Right forelimb (tissue), 1 donor: ENCODE data around the gene ALKBH7.
A peak's percentile ranks its signal among the peaks of the same experiment; 100 is the strongest.
"Not testable (repeated sequence)": the region's sequence is repeated elsewhere in the genome, so short reads cannot be mapped to it uniquely, and the experiment has no call there.

ENCODE experiments used
- DNase-seq: peaks from one replicate; pipeline ENCODE4 v3.0.0-alpha.2; 2018

The ALKBH7 gene

GRCh38 chr19:6372594-6373095 is at the start of gene ALKBH7:
Gene ALKBH7 (plus strand): TSS chr19:6372794. CDS start chr19:6372821, 27 bp downstream.
- peak; percentile 96 for DNase-seq

DNA sequence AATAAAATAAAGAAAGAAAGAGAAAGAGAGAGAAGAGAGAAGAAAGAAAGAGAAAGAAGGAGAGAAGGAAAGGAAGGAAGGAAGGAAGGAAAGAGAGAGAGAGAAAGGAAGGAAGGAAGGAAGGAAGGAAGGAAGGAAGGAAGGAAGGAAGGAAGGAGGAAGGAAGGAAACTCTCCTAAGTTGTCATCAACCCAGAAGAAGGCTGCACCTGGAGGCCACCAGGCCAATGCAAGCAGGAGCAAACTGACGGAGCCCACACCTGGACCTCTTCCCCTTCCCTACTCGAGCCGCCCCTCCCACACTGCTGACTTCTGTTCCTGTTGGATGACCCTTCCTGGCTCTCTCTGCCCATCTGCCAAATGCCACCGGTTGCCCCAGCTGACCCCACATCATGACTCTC is 47.8 kb upstream of the ALKBH7 start:
- DNase-seq: no peak

- DNase-seq: no peak
These were observed 47.0 kb upstream of the ALKBH7 start for GRCh38 chr19:6325614-6326013.

DNA sequence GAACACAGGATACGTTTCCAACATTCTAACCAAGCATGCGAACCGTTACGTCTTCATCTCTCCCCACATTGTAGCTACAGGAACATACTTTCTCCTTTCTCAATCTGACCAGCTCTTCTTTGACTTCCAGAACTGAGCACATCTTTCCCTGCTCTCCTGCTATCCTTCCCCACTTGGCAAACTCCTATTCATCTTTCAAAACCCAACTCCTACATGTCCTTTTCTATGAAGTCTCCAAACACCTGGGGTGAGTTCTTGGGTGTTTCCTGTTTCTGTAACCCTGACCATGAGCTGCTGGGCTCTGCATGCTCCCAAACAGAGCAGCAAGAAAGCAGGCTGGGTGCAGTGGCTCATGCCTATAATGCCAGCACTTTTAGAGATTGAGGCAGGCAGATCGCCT is 45.8 kb upstream of the ALKBH7 start:
- no peak for DNase-seq

GRCh38 chr19:6333439-6333838 is 39.2 kb upstream of the ALKBH7 start, which contains the start of gene ACER1:
Gene ACER1 (minus strand): TSS chr19:6333612. CDS start chr19:6333551, 61 bp downstream.
- DNase-seq: no peak

- DNase-seq: no peak
These were observed 37.9 kb upstream of the ALKBH7 start for GRCh38 chr19:6334490-6335285.

- DNase-seq: no peak
These were observed 31.9 kb upstream of the ALKBH7 start for GRCh38 chr19:6340493-6341201.

- DNase-seq: no peak
These were observed 29.1 kb upstream of the ALKBH7 start for GRCh38 chr19:6343462-6343861.

DNA sequence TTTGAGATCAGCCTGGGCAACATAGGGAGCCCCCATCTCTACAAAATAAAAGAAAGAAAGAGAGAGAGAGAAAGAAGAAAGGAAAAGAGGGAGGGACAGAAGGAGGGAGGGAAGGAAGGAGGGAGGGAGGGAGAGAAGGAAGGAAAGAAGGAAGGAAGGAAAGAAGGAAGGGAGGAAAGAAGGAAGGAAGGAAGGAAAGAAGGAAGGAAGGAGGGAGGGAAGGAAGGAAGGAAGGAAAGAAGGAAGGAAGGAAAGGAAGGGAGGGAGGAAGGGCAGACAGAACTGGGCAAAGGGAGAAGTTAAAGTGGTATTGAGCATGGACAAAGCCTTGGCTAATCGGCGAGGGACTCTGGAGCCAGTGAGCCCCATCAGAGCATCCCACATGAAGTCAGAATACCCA is 23.3 kb upstream of the ALKBH7 start:
- not testable (repeated sequence) for DNase-seq

GRCh38 chr19:6350688-6351087 is 21.9 kb upstream of the ALKBH7 start:
- no peak for DNase-seq

- DNase-seq: no peak
These were observed 20.0 kb upstream of the ALKBH7 start for GRCh38 chr19:6352381-6353165.

DNA sequence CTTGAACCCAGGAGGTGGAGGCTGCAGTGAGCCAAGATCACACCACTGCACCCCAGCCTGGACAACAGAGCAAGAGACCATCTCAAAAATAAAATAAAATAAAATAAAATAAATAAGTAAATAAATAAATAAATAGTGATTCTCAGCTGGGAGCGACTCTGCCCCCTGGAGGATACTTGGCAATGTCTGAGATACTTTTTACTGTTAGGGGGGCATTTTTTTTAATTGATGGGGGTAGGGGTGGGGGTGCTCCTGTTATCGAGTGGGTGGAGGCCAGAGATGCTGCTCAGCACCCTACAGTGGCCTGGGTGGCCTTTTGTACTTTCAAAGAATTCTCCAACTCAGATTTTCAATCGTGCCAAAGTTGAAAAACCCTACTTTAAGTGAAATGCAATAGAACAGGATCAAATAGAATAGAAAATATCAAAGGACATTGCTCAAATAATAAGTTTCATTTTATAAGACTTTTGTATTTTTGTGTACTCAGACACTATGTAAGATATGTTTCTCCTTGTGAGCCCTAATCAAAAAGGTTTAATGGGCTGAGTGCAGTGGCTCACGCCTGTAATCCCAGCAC is 18.4 kb upstream of the ALKBH7 start:
- DNase-seq: no peak

DNA sequence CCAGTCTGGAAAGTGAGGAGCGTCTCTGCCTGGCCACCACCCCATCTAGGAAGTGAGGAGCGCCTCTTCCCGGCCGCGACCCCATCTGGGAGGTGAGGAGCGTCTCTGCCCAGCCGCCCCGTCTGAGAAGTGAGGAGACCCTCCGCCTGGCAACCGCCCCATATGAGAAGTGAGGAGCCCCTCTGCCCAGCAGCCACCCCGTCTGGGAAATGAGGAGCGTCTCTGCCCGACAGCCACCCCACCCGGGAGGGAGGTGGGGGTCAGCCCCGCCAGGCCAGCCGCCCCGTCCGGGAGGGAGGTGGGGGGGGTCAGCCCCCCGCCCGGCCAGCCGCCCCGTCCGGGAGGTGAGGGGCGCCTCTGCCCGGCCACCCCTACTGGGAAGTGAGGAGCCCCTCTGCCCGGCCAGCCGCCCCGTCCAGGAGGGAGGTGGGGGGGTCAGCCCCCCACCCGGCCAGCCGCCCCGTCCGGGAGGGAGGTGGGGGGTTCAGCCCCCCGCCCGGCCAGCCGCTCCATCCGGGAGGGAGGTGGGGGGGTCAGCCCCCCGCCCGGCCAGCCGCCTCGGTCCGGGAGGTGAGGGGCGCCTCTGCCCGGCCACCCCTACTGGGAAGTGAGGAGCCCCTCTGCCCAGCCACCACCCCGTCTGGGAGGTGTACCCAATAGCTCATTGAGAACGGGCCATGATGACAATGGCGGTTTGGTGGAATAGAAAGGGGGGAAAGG is 17.1 kb upstream of the ALKBH7 start:
- DNase-seq: not testable (repeated sequence)

DNA sequence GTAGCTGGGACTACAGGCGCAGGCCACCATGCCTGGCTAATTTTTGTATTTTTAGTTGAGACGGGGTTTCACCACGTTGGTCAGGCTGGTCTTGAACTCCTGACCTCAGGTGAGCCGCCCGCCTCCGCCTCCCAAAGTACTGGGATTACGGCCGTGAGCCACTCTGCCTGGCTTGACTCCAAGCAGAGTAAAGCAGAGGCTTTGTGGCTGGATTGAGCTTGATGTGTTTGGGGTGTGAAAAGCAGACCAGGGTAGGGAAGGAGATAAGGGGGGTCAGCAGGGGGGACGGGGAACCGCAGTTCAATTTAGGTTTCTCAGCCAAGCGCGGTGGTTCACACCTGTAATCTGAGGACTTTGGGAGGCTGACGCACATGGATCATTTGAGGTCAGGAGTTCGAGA is 15.4 kb upstream of the ALKBH7 start:
- DNase-seq: no peak

DNA sequence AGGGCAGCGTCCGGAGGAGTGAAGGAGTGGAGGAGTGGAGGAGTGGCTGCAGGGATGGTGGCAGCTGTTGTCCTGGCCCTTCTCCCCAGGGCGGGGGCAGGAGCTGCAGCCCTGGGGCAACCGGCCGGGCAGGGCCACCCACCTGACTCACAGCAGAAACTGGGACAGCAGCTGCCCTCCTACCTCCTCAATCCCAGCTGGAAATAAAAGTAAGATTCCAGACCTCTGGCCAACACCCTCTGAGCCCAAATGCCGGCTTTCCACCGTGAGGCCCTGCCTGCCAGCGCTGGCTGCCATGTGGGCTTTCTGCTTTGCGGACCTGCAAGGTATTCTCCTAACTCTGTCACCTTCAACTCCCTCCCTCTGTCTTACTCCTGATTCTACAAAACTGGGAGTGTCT is 14.6 kb upstream of the ALKBH7 start:
- no peak for DNase-seq

GRCh38 chr19:6359568-6360341 is 12.8 kb upstream of the ALKBH7 start:
- DNase-seq: no peak

DNA sequence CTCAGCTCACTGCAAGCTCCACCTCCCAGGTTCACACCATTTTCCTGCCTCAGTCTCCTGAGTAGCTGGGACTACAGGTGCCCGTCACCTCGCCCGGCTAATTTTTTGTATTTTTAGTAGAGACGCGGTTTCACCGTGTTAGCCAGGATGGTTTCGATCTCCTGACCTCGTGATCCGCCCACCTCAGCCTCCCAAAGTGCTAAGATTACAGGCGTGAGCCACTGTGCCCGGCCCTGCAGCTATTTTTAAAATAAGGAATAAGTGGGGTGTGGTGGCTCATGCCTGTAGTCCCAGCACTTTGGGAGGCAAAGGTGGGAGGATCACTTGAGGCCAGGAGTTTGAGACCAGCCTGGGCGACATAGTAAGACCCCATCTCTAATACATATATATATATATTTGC is 12.1 kb upstream of the ALKBH7 start:
- DNase-seq: not testable (repeated sequence)

DNA sequence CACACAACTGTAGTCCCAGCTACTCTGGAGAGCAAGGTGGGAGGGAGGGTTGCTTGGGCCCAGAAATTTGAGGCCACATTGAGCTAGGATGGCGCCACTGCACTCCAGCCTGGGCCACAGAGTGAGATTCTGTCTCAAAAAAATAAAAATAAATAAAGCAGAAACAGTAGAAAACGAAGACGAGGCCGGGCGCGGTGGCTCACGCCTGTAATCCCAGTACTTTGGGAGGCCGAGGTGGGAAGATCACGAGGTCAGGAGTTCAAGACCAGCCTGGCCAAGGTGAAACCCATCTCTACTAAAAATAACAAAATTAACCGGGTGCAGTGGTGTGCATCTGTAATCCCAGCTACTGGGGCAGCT is 11.8 kb upstream of the ALKBH7 start:
- DNase-seq: not testable (repeated sequence)

DNA sequence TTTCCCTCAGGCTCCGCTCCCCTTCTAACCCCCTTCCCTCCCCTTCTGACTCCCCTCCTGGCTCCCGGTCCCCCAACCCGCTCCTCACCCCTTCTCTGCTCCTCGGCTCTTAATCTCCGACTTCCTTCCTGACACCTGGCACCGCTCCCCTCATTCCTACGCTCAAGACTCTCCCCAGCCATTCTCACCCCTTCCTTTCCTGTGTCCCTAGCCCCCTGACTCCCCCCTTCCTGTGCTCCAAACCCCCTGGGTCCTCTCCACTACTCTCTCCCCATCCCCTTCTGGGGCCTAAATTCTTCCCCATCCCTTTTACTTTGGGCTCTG is 10.6 kb upstream of the ALKBH7 start:
- DNase-seq: no peak

DNA sequence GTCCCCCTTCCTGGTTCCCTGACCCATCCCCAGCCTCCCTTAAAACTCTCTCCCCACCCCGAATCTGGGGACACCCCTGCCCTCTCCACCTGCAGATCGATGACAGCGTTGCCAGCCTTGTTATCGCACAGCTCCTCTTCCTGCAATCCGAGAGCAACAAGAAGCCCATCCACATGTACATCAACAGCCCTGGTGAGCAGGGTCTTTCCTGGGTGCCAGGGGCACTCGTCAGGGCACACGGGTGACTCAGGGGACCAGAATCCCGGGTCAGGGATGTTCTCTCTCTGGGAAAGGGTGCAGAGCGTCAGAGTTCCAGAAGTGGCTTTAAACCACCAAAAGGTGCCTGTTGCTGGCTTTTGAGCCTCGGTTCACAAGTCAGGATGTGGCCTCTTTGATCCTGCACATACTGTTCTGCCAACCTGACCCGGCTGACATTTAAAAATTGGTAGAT is 10.2 kb upstream of the ALKBH7 start:
- no peak for DNase-seq

DNA sequence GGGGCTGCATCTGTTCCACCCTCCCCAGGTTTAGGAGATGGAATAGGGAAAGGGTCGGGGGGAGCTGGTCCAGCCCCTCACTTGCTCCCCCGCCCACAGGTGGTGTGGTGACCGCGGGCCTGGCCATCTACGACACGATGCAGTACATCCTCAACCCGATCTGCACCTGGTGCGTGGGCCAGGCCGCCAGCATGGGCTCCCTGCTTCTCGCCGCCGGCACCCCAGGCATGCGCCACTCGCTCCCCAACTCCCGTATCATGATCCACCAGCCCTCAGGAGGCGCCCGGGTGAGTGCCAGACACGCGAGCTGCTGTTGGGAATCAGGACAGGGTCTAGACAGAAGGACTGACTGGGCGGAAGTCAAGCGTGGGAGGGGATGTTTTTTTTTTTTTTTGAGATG is 8.2 kb upstream of the ALKBH7 start:
- no peak for DNase-seq
